Pancreas (tissue), 10 donors: ENCODE data around the gene ISG20L2. TPM values are rescaled to one million over a fixed set of nuclear protein-coding genes. Genes with fewer than 3 reads are reported as not detected.

ENCODE experiments used
- ATAC-seq, 4 donors: fragments of 200-7000 bp; cut with Tn5 transposase; one replicate each; pipeline versions ENCODE4 v1.8.0 to v1.9.1; 2020; ENCODE audit warnings: mild to moderate bottlenecking in 4 of 4, moderate library complexity in 4 of 4
- DNase-seq, 6 donors: peaks; one replicate each; pipeline ENCODE4 v3.0.0-alpha.2; 2020
- FAIRE-seq: peaks from 2 replicates; lab custom pipeline; 2012; peaks lifted over from hg19 to GRCh38; lab: Jason Lieb, UNC
- H3K27ac ChIP-seq, 4 donors: fragments of 200-600 bp; sonication (generic); 1 replicate in 3 of 4; 2 replicates in 1 of 4; pipeline versions ENCODE4 v1.5.0 to v1.8.0; 2020
- H3K27me3 ChIP-seq, 4 donors: fragments of 200-600 bp; one replicate each; pipeline ENCODE4 v1.8.0; 2021
- H3K36me3 ChIP-seq, 3 donors: fragments of 200-600 bp; sonication (generic) in 1 of 3; one replicate each; pipeline versions ENCODE4 v1.5.0 to v1.8.0; 2020 to 2021
- H3K4me1 ChIP-seq, 3 donors: fragments of 200-600 bp; one replicate each; pipeline ENCODE4 v1.8.0; 2021
- H3K4me3 ChIP-seq, 4 donors: fragments of 200-600 bp; sonication (generic) in 2 of 4; one replicate each; pipeline versions ENCODE4 v1.5.0 to v1.8.0; 2020 to 2021
- H3K9me3 ChIP-seq, 4 donors: fragments of 200-600 bp; one replicate each; pipeline ENCODE4 v1.8.0; 2021
- WGBS, 2 donors: extraction: QIAGEN DNeasy Blood & Tissue Kit; methylation state at CpG; one replicate each; pipeline ENCODE4 v1.1.7; 2013; 5-methylcytosine and 5-hydroxymethylcytosine counted together
- intact Hi-C, 3 donors: fragments of 100-400 bp; cut with DNase I; formaldehyde crosslinking; loops; one replicate each; pipeline versions ENCODE4 v1.11.1 to v1.14.2; 2022
- polyA plus RNA-seq, 2 donors: library from polyadenylated mRNA; stranded (reverse); fragments of 200-250 nt; gene quantifications; one replicate each; pipeline ENCODE4 v1.2.3, GENCODE V29; 2013
- total RNA-seq, 6 donors: library from RNA; stranded (reverse); fragmentation: NEBNext Ultra II Directional in 4 of 6; extraction: Animal tissue kit (Norgen Biotek cat#: 25700) in 4 of 6; gene quantifications; one replicate each; pipeline versions ENCODE4 v1.2.1 to v1.2.4, GENCODE V29; 2021 to 2023
- TF ChIP-seq, protein P1 (sequence below), 4 donors: fragments of 200-600 bp; sonication (generic) in 3 of 4; IDR thresholded peaks; one replicate each; pipeline versions ENCODE4 v1.5.0 to v1.8.0; 2021; ENCODE audit warnings: antibody characterized with exemption in 4 of 4
- donor health status: healthy with polysubstance abuse.
- donor health status: DM: no; HTN: no; CAD: no; lungs with moderate emphysema.
- donor health status: DM: no; HTN: no; CAD: no.
- donor health status: control.
- donor health status: control.
- donor health status: Bipolar disorder and iron deficiency.
- donor health status: DM: yes; HTN: yes; CAD: no.
- donor health status: DM: no; HTN: no; CAD: no.
- donor health status: DM: no; HTN: no; CAD: no.
- donor health status: DM: yes; HTN: yes; CAD: no.

ISG20L2 gene
- total and polyA plus RNA-seq, 8 donors = 5.2 to 13.2 (median 8.3) TPM

DNA sequence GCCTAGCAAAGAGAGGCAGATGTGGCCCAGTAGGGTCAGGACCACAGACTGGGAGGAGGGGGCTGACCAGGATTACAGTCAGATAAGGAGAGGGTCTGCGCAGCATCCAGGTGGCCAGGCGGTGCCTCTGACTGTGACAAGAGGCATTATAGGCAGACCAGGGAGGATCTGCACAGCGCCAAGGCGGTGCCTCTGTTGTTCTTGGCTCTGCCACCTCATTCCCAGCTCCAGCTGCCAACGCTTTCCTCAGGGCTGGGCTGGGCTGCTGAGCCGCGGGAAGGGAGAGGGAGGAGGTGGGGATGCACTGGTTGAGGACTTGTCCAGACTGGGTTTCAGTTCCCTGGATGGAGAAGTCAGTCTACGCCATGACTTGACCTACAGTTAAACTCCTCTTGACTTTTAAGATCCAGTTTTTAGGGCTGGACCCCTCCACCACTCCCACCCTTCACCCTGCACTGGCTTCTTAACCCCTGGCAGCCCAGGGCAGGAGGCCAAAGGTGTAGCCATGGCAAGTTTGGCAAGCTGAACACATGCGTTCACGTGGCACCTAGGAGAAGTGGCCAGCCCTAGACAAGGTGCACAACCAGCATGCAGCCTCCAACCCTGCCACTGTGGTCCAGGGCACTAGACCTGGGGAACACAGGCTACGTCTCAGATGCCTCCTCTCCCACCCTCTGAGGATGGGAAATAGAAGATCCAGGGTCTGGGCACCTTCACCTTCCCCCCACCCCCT lies 18.6 kb downstream of the ISG20L2 start:
- no peaks in the 10 kb centered on the region for H3K9me3 ChIP-seq
- 27 to 36% methylated on average over 9 to 11 of the region's 11 CpGs for WGBS, 2 donors
- FAIRE-seq (no peak), DNase-seq (peak in 5 of 6 donors; percentile 43 to 80 (median 61)), ATAC-seq (peak; percentile 30 to 78 (median 66))
- H3K4me1 ChIP-seq = peaks cover 9 to 15% (median 15%) of the 10 kb centered on the region in 3 donors
- no peak overlapping the region for H3K4me3 ChIP-seq
- H3K36me3 ChIP-seq = no peaks in the 10 kb centered on the region
- TF ChIP-seq, protein P1, sequence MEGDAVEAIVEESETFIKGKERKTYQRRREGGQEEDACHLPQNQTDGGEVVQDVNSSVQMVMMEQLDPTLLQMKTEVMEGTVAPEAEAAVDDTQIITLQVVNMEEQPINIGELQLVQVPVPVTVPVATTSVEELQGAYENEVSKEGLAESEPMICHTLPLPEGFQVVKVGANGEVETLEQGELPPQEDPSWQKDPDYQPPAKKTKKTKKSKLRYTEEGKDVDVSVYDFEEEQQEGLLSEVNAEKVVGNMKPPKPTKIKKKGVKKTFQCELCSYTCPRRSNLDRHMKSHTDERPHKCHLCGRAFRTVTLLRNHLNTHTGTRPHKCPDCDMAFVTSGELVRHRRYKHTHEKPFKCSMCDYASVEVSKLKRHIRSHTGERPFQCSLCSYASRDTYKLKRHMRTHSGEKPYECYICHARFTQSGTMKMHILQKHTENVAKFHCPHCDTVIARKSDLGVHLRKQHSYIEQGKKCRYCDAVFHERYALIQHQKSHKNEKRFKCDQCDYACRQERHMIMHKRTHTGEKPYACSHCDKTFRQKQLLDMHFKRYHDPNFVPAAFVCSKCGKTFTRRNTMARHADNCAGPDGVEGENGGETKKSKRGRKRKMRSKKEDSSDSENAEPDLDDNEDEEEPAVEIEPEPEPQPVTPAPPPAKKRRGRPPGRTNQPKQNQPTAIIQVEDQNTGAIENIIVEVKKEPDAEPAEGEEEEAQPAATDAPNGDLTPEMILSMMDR (IDR thresholded peaks at IDR 0.05) = no peak
- intact Hi-C loops = no loop called here
- no peaks in the 10 kb centered on the region for H3K27me3 ChIP-seq
- no peak overlapping the region for H3K27ac ChIP-seq

DNA sequence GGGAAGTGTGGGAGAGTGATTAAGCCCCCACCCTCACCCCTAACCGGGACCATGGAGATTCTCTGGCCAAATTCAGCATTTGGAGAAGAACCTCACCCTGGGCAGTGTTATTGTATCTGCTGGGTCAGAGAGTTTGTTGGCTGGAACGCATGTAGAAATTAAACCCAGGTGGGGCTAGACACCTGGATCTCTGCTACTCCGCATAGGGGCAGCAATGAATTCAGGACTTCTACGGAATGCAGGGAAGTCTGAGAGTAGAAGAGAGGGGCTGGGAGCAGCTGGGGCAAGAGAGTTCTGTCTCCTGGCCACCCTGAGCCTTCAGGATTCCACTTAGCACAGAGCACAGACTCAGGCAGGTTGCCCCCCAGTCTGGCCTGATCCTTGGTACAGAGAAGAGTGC lies 19.5 kb downstream of the ISG20L2 start:
- no peak for FAIRE-seq
- no peaks in the 10 kb centered on the region for H3K27me3 ChIP-seq
- H3K4me3 ChIP-seq = no peak overlapping the region
- intact Hi-C loops = no loop called here
- H3K4me1 ChIP-seq = peaks cover 9 to 22% (median 17%) of the 10 kb centered on the region in 3 donors
- ATAC-seq = no peak
- 89 to 94% methylated on average over 4 of the region's 4 CpGs for WGBS, 2 donors
- no peaks in the 10 kb centered on the region for H3K9me3 ChIP-seq
- no peak overlapping the region for H3K27ac ChIP-seq
- H3K36me3 ChIP-seq = no peaks in the 10 kb centered on the region
- DNase-seq = no peak
- TF ChIP-seq, protein P1 (IDR thresholded peaks at IDR 0.05) = no peak

DNA sequence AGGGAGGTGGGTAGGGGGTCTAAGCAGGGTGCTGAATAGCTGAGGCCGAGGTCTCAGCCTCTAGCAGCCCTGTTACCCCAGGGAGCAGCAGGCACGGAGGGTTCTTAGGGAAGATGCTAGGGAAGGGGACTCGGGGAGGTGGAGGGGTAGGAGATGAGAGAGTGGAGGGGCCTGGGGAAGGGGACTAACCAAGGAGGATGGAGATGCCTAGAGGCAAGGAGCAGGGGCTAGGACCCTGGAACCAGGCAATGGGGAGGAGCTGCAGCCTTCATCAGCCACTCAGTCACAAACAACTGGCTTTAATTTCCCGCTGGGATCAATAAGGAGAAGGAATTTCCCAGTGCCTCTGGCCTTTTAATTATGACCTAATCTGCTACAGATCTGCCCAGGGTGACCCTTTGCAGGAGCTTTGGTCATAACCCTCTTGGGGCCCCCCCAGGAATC lies 20.3 kb downstream of the ISG20L2 start:
- WGBS, 2 donors = 45 to 68% methylated on average over 4 of the region's 4 CpGs
- peaks cover 9 to 22% (median 17%) of the 10 kb centered on the region in 3 donors for H3K4me1 ChIP-seq
- H3K27ac ChIP-seq = no peak overlapping the region
- ATAC-seq (no peak), DNase-seq (no peak), FAIRE-seq (no peak)
- H3K36me3 ChIP-seq = no peaks in the 10 kb centered on the region
- H3K9me3 ChIP-seq = no peaks in the 10 kb centered on the region
- TF ChIP-seq, protein P1 (IDR thresholded peaks at IDR 0.05) = no peak
- H3K27me3 ChIP-seq = peaks cover 0 to 6% (median 0%) of the 10 kb centered on the region in 4 donors
- intact Hi-C loops = no loop called here
- no peak overlapping the region for H3K4me3 ChIP-seq

DNA sequence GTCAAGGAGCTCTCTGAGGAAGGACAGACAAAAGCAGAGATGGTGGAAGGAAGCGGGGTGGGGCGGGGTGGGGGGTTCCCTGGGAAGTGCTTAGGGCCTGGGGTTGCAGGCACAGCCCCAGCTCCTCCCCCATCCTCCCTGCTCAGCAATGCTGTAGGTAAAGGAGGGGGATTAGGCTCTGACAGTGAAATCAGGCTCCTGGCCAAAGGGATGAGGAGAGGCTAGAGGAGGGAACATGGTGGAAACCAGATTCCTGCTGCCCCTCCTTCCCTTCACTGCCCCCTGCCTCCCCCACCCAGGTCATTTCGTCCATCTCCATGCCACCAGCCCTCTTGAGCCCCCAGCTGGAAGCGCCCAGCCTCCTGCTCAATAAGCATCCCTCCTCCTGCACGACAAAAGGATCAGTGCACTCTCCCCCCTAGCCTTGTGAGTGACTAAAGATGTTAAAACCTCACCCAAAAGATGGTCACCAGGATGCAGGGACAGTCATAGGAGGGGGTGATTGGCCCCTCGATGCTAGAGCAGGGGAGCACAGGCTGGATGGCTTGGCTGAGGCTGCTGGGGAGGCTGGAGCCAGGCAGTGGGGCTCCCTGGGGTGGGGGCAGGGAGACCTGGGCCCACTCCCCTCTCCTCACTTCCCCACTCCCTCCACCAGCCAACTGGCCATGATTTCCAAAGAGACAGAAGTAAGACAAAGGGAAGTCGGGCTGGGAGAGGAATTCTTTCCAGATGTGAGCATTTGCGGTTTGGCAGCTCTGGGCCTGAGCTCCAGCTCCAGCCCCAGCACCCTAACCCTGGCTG lies 20.9 kb downstream of the ISG20L2 start:
- peaks cover 0 to 6% (median 0%) of the 10 kb centered on the region in 4 donors for H3K27me3 ChIP-seq
- DNase-seq = no peak
- intact Hi-C loops = no loop called here
- ATAC-seq = no peak
- H3K36me3 ChIP-seq = no peaks in the 10 kb centered on the region
- TF ChIP-seq, protein P1 (IDR thresholded peaks at IDR 0.05) = no peak
- no peak for FAIRE-seq
- H3K9me3 ChIP-seq = no peaks in the 10 kb centered on the region
- peaks cover 9 to 22% (median 17%) of the 10 kb centered on the region in 3 donors for H3K4me1 ChIP-seq
- H3K4me3 ChIP-seq = no peak overlapping the region
- 66 to 70% methylated on average over 8 of the region's 8 CpGs for WGBS, 2 donors
- H3K27ac ChIP-seq = no peak overlapping the region
